Measurements from ENCODE around the gene LY6G5B.
A peak's percentile ranks its signal among the peaks of the same experiment; 100 is the strongest.

GRCh38 chr6:31680226-31681134 is 10.7 kb downstream of the LY6G5B start, which contains the start of gene LY6G5C:
- TF ChIP-seq CTCF (IDR thresholded peaks at IDR 0.05) (peak; percentile 38 to 85 (median 73)), POLR2A (IDR thresholded peaks at IDR 0.05) (no peak)
